H1 (cell line): ENCODE data around the gene SSU72. TPM values are rescaled to one million over a fixed set of nuclear protein-coding genes. Genes with fewer than 3 reads are reported as not detected.

ENCODE experiments used
- BRCA1 ChIP-seq: IDR thresholded peaks from 2 replicates; pipeline ENCODE4 v1.6.1; 2012; ENCODE audit warnings: low read depth, low read length, improper control_type of control experiment
- POU5F1 ChIP-seq: IDR thresholded peaks from 2 replicates; pipeline ENCODE4 v1.6.1; 2011; ENCODE audit warnings: low read depth, mild to moderate bottlenecking, low read length, moderate library complexity
- SAP30 ChIP-seq: fragments of 300-600 bp; sonication (generic); IDR thresholded peaks from 2 replicates; pipeline ENCODE4 v1.7.1; 2012; ENCODE audit warnings: low read length, moderate library complexity, mild to moderate bottlenecking, inconsistent platforms; ENCODE audit not compliant: insufficient read depth, insufficient replicate concordance
- polyA plus RNA-seq, 7 experiments: library from polyadenylated mRNA; depleted of rRNA in 3 of 7; stranded (reverse) in 5 of 7; unstranded in 2 of 7; fragments of >200 nt in 5 of 7; fragments of 200-250 nt in 2 of 7; gene quantifications; 1 replicate in 5 of 7; 2 replicates in 1 of 7; 4 replicates in 1 of 7; pipeline versions ENCODE4 v1.2.1 to v1.2.3, GENCODE V29; 2011 to 2013; ENCODE audit warnings: missing spikeins in 2 of 7, mixed read lengths in 2 of 7
- total RNA-seq: library from RNA; stranded (reverse); fragmentation: NEBNext Ultra II Directional; extraction: Animal tissue kit (Norgen Biotek cat#: 25700); gene quantifications from 2 replicates; pipeline ENCODE4 v1.2.1, GENCODE V29; 2021

Gene SSU72
- total and polyA plus RNA-seq, 2 of the 8 experiments (the other 6 are each of a cell fraction or from before 2014, with no cell fraction given), result 110 to 165 TPM

- TF ChIP-seq SAP30 (no peak), BRCA1 (no peak), POU5F1 (no peak)
- TF ChIP-seq, all 59 proteins: peak for 0
Observed at GRCh38 chr1:1567891-1568291, 6.8 kb downstream of the SSU72 start (continued).
